Activated gamma-delta T cell treated with Interleukin-2 at 50 U/mL for 16 hours (primary cell): ENCODE data around the gene ADK.

Source experiments
- DNase-seq: peaks from one replicate; pipeline ENCODE4 v3.0.0-alpha.2; 2020

ADK gene

DNA sequence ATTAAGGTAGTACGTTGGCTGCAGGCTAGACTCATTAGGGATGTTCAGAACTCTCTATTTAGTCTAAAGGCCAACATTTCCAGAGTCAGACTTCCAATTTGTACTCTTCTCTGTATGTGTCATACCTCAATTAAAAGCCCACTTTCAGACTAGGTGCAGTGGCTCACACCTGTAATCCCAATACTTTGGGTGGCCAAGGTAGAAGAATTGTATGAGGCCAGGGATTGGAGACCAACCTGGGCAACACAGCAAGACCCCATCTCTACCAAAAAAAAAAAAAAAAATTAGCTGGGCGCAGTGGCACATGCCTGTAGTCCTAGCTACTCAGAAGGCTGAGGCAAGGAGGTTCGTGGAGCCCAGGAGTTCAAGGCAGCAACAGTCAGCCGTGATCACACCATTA is 484.6 kb downstream of the ADK start:
- DNase-seq: no peak

DNA sequence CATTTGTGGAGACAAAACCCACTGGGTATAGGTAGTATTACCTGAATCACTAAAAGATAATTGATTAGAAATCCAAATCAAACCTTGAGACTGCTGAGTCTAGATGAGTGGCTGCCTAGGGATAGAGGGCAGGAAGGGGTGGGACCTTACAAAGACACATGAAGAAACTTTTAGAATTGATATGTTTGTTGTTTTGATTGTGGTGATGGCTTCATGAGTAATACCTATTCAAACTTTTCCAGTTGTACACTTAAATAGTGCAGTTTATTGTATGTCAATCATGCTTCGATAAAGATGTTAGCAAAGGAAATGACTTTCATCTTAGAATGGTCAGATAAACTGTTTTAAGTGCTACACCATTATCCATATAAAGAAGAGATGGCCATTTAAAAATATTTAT is 486.7 kb downstream of the ADK start:
- no peak for DNase-seq

DNA sequence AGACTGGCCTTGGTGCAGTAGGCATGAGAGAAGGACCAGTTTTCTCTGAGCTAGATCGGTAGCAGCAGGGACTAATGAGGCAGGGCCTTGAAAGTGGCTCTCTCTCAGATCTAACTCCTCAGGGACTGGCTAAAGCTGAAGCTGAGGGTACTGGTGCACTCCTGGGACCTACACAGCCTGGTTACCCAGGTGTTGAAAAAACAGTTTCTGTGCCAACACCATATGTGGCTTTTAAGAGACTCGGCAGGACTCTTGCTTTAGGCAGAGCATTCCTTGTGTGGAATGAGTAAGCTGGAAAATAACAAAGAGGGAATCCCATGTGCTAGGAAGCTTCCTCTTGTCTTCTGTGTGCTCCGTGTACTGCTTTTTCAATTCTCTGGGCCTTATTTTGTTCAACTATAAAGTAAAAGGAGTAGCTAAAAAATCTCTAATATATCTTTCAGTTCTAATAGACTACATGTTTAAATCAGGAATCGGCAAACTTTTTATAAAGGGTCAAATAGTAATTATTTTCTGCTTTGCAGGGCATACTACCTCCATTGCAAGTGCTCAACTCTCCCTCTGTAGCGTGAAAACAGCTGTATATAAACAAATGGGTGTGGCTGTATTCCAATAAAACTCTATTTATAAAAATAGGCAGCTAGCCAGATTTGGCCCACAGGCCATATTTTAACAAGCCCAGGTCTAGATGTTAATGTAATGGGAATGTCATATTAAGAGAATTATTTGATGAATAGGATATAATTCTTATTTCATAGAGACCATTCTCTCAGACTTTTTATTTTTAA is 489.3 kb downstream of the ADK start:
- DNase-seq: no peak

DNA sequence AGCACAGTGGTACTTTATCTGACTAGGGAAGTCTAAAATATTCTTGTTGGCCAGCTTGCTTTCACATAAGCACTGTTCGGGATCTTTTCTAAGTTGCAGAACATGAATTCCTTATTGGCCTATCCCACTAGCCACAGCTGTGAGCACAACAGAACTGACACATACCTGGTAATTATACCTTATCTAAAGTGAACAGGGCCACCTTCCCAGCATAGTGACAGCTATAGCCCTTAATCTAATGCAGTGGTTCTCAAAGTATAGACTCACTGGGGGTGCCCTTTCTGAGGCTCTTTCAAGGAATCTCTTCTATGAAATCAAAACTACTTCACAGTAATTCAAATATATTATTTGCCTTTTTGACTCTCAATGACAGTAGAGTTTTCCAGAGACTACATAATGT is 490.6 kb downstream of the ADK start:
- no peak for DNase-seq

DNA sequence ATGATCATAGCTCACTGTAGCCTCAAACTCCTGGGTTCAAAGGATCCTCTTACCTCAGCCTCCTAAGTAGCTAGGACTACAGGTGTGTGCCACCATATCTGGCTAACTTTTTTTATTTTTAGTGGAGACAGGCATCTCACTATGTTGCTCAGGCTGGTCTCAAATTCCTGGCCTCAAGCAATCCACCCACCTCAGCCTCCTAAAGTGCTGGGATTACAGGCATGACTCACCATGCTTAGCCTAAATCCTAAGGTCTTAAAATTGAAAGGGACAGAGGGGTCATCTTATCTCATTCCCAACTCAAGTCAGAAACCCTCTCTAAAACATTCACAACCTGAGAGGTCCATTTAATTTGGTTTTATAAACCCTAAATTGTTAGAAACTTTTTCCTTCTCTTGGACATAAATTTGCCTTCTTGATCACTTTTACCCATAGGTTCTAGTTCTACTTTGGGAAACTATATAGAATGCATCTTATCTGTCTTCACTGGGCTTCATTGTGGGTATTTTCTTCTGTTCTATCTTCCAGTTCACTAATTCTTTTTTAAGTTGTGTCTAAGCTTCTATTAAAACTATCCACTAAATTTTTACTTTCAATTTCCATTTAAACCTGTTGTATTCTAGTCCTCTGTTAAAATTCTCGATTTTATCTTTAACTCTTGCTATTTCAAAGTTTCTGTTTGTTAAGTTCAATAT is 492.0 kb downstream of the ADK start:
- DNase-seq: no peak

DNA sequence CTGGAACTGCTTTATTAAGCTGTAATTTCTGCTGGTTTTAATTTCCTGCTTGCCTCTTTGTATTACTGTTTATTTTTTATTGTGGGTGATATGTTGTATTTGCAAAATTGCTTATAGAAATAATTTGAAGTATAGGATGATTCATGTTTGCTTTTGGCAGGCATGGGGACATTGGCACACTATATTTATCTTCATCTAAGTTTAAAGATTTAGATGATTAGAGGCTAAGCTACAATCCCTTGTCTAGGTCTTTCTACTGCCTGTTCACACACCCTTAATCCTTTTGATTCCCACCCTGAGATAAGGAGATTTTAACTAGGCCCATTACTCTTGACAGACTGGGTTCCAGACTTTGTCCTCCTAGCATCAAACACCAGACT is 492.6 kb downstream of the ADK start:
- no peak for DNase-seq

DNA sequence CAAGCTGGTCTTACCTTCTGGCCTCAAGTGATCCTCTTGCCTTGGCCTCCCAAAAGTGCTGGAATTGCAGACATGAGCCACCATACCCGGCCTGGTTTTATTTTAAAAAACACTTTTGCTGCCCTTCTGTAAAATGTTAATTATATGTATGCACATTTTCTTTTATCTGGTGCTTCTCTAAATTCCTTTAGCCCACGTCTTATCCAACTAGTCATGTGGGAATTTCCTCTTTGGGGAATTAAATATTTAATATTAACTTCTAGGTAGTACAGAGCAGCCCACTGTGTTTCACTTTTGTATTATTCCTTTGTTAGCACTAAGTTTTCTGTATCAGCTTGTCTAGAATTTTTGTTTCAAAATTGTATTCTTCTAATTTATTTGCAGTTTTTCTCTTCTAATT is 493.7 kb downstream of the ADK start:
- DNase-seq: no peak

DNA sequence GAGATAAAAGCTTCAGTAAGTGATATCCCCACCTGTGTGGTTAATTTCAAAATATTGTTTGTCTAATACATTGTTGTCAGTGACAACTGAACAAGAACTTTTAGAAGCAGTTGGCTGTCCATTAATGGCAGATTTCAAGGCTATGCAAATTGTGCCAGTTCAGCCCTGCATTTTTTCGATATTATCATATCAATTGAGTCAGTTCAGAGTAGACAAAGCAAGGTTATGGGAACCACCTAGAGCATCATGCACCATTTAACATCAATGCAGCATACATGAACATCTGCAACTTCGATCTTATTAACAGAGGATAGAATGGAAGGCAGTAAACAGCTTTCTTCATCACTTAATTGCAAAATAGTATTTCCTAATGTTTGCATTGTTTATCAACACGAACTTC is 494.7 kb downstream of the ADK start:
- DNase-seq: no peak

DNA sequence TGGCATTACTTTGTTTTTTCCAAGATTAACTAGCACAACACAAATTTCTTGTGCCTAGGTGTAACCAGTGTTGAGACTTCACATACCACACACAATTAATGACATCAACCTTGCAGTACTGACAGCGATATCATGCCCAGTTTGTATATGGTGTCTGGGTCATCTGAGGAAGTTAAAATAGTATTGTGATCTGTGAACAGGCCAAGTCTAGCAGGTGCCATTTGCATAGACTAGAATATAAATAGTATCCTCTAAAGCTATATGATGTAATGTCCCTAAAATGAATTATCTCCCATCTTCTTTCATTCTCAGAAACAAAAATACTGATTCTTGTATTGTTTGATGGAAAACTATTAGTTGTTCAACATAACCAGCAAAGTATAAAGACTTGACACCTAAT is 499.6 kb downstream of the ADK start:
- DNase-seq: no peak

DNA sequence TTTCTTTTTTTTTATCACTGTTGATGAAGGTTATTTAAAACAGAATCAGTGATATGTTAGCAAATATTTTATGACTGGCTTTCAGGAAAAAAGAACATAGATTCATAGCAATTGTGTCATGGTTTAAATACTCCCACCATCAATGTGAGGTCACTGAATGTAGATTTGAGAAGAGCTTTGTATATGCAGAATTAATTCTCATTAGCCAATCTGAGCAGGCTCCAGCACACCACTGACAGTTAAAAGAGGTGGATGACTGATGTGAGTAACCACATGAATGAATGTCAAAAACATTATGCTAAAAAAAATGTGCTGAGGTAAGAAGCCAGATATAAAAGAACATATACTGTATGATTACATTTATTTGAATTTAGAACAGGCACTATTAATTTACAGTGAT is 500.5 kb downstream of the ADK start:
- DNase-seq: no peak

DNA sequence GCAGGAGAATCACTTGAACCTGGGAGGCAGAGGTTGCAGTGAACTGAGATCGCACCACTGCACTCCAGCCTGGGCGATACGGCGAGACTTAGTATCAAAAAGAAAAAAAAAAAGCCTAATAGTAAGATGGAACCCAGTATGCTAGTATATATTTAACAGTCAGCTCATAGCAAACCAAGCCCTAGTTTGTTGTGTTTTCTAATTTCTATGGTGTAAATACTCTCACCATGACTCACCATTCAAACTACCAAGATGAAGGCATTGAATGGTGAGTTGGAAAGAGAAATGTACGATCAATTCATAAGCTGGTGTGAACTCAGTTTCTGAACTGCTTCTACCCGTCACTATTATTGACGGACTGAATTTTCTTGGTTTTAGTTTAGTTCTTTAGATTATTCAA is 501.6 kb downstream of the ADK start:
- DNase-seq: no peak

DNA sequence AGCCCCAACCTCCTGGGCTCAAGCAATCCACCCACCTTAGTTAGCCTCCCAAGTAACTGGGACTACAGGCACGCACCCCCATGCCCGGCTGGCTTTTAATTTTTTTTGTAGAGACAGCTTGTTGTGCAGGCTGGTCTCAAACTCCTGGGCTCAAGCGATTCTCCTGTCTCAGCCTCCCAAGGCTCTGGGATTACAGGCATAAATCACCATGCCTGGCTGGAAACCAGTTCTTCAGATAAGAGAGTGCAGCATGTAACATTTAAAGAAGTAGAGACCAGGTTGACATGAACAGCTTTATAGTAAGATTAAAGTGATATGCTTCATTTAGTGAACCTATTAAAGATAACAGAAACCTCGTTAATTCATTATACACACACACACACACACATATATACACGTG is 507.5 kb downstream of the ADK start:
- DNase-seq: no peak

DNA sequence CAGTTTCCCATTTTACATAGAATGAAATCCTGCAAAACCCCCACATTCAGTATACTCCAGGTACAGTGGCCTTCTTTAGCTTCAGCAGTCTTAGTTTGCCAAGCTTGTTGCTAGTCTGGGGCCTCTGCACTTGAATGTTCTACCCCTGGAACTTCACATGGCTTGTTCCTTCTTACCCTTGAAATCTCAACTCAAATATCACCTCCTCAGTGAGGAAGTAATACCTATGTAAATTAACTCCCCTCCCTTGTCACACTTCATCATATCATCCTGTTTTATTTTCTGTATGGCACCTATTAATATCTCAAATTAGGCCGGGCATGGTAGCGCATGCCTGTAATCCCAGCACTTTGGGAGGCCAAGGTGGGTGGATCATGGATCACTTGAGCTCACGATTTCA is 511.6 kb downstream of the ADK start:
- DNase-seq: no peak

DNA sequence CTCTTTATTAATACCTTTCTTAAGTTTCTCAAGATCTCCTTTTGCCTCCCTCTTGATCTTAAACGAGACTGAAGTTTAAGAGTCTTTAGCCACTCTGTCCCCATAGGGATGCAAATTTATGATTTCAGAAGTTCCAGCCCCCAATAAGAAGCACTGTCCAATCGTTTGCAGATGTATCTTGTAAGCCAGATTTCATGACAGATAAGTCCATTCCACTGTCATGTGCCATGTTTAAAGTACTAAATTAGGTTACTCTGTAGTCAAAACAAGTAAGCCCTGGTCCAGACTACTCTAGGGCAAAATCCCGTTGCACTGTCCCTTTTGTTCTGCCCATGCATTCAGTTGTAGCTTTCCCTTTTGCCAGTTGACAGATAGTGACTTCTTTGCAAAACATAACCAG is 518.2 kb downstream of the ADK start:
- no peak for DNase-seq

DNA sequence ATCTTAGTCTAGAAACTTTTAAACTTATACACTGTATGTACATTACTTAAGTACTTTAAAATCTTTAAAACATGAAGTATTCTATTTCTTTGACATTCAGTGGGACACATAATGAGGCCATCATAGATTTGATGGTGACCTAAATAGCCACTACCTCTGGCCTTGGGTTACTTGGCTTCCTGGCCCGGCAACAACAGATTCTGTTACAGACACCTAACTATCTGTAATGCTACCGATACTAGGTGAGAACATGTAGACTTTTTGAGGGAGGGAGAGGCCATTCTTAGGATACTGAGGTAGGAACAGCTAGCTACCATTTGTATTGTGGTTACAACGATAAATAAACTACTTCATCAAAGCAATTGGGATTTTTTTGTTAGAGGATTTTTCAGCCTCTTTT is 520.7 kb downstream of the ADK start:
- no peak for DNase-seq

DNA sequence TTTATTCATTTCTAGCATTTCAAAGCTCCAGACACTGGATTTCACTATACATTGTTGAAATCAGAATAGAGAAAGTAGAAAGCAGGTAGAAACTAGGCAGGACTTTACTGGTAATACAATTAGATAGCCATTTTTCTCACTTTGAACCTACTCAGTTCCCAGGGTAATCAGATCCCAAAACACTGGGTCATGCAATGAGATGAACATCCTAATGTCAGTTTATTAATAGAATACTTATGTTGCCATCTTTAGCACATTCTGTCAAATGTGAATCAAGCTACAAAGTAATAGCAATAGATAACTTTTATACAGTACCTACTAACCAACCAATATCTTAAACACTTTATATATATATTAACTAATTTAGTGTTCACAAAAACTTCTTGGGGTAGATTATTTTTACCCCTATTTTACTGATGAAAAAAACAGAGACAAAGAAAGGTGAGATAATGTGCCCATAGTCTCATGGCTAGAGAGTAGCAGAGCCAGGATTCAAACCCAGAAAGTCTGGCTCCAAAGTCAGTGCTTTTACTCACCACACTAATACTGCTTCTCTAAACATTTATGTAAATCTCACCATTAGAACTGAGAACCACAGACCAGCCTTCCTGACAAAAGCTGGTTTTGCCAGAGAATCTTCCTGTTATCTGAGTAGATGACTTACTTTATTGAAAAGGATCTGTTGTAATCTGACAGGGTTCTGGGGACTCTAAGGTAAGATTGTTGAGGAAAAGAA is 521.6 kb downstream of the ADK start:
- DNase-seq: no peak

DNA sequence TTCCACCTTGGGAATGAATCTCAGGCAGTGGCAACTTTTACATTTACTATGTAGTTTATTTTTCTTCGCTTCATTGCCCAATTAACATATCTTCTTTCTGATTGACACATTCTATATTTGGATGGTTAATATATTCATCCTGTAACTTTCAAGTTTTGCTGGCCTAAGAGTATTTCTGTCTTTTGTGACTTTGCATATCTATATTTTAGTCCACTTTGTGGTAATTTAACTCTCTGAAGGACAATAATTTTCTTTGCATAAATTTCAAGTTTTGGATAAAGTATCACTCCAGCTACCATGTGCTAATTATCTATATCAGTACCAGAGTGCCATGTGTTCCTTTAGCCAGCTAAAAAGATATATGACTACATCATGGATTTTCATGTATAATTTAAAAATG is 523.9 kb downstream of the ADK start:
- no peak for DNase-seq

DNA sequence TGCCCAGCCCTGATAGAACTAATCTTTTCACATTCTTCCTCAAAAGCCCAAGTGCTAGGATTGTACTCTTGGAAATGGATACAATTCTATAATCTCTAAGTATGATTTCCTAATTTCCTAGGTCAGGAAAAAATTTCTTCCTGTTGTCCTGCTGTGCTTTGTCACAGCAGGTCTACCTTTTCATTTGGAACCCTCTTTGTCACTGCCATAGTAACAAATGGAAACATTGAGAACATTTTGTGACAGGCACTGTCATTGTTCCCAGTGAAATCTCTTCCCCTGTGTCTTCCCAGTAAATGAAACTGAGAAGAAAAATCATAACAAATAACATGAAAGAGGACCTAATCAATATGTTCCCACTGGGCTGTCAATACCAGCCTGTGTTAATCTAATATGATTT is 524.5 kb downstream of the ADK start:
- DNase-seq: no peak

DNA sequence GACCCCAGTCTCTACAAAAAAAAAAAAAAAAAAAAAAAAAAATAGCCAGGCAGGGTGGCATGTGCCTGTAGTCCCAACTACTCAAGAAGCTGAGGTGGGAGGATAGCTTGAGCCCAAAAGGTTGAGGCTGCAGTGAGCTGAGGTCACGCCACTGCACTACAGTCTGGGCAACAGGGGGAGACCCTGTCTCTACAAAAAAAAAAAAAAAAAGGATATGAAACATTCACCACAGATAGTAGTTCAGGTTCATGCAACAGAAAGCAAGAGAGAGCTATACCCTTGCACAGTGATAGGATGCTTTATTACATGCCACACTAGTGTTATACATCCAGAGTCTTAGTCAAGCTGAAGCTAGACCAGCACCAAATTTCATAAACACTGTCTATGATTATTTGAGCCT is 526.9 kb downstream of the ADK start:
- DNase-seq: no peak

DNA sequence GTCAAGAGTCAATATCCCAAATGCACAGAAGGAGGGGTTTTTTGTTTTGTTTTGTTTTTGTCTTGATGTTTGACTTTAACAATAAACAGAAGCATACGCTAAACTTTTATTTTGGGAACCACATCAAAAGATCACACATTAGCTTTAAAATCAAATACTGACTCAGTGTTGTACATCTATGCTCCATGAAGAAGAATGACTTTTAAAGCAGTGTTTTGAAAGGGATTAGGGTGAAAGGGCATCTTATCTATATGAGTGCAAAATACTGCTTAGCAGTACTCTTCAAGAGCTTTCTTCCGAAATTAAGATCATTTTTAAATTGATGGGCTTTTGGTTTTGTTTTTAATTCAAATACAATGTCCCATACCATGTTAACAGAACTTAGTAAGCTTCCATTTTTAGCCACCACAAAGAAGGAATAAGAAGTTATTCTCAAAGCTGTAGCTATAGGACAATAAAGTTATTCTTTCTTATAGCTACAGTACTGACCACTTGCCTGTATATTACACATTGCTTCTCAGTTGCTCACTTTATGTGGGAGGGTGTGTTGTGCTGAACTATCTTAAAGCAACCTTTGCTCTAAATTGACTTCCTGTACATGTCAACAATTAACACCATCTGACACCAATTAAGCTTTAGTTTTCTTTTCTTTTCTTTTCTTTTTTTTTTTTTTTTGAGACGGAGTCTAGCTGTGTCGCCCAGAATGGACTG is 531.1 kb downstream of the ADK start:
- DNase-seq: no peak

DNA sequence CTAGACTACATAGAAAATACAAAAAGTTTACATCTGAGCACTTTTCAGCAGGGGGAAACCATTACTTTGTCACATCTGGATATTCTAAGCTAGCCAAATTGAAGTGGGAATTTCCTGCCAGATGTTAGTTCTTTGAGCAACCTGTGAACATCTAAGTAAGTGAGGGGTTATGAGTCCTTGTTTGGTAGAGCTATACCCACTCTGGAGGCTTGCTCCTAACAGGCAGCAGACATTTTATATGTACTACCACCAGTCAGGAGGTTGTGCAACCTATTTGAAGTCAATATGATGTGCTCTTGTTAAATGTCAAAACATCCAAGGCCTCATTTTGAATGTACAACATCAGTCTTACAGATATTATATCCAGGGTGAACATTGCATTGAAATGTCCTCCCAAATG is 532.0 kb downstream of the ADK start:
- DNase-seq: no peak

DNA sequence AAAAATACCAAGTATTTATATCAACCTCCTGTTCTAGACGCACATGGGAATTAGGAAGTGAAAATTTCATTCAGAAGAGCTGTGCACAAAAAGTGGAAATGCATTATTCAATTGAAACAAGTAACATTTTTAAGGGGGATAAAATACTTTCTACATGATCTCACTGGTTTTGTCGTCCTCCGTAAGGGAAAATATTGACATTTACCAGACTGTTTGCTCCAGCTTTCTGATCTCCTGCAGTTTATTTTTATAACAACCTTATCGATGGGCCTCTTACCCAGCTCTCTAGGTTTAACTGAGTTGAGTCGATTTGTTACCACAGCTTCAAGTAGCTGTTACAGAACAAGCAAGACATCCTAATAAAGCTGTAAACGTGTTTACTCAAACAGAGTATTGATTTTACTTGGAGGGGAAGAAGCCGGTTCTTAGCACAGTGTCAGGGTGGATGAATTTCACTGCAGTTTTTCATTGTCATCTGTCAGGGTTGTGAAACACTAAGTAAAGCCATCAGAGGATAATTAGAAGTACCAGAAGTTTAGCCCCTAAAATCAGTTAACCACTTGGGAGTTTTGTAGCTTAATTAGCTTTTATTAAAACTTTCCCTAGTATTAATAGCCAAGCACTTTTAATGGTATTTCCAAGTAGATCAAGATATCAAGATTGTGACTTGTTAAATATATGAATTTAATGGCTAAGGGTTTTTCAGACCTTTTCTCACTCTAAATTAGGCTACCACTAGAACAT is 532.8 kb downstream of the ADK start:
- DNase-seq: no peak

DNA sequence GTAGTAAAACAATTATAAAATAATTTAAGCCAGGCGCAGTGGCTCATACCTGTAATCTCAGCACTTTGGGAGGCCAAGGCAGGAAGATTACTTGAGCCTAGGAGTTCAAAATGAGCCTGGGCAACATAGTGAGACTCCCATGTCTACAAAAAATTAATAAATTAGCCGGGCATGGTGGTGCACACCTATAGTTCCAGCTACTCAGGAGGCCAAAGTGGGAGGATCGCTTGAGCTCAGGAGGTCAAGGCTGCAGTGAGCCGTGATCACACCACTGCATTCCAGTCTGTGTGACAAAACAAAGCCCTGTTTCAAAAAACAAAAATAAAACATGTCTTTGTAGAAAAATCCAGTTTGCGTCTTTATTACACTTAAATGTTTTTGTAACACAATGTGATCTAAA is 533.4 kb downstream of the ADK start:
- no peak for DNase-seq
